T-helper 17 cell (primary cell): ENCODE results near the gene LKAAEAR1. TPM values are rescaled to one million over a fixed set of nuclear protein-coding genes. Genes with fewer than 3 reads are reported as not detected.
"Not testable (repeated sequence)": the region's sequence is repeated elsewhere in the genome, so short reads cannot be mapped to it uniquely, and the experiment has no call there.

Experiments used
- ATAC-seq: fragments of 150-1000 bp; cut with Tn5 transposase; 2 replicates; pipeline ENCODE4 v1.10.0; 2021; ENCODE audit warnings: mild to moderate bottlenecking, moderate library complexity
- DNase-seq, 3 donors: peaks; one replicate each; pipeline versions ENCODE4 v3.0.0 to v3.0.0-alpha.2; 2020 to 2021
- H3K9me3 ChIP-seq: one replicate; pipeline ENCODE4 v1.7.0; 2013; ENCODE audit warnings: low read length, mild to moderate bottlenecking; ENCODE audit not compliant: control insufficient read depth, poor library complexity, severe bottlenecking
- H3K27ac Mint-ChIP-seq: one replicate; pipeline ENCODE4 v1.8.0; 2022; ENCODE audit warnings: mild to moderate bottlenecking, moderate library complexity, mixed read lengths
- H3K27me3 Mint-ChIP-seq: one replicate; pipeline ENCODE4 v1.8.0; 2022; ENCODE audit warnings: mixed read lengths
- H3K36me3 Mint-ChIP-seq: one replicate; pipeline ENCODE4 v1.8.0; 2022; ENCODE audit warnings: low read depth, mixed read lengths
- H3K4me1 Mint-ChIP-seq: one replicate; pipeline ENCODE4 v1.8.0; 2022; ENCODE audit warnings: mild to moderate bottlenecking, mixed read lengths
- H3K4me3 Mint-ChIP-seq: one replicate; pipeline ENCODE4 v1.8.0; 2022; ENCODE audit warnings: mild to moderate bottlenecking, moderate library complexity, mixed read lengths
- total RNA-seq, 4 donors: library from RNA in 2 of 4; stranded (reverse) in 2 of 4; gene quantifications; one replicate each; pipeline ENCODE4 v1.2.3 and lab custom pipeline; 2022 to 2026

LKAAEAR1 gene, protein sequence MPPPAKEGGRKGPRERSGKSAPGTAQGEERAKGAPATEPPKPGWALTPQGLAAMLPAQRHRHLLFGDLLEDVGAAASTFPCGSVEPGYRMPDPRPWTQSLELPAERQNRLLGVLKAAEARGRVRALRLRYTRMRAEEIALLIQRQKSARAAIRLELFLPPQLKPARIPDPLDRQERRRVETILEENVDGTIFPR
- total RNA-seq, result not detected
- total RNA-seq (lab: John Stamatoyannopoulos, UW), result 0 to 0.23 reads per million in 2 donors

DNA sequence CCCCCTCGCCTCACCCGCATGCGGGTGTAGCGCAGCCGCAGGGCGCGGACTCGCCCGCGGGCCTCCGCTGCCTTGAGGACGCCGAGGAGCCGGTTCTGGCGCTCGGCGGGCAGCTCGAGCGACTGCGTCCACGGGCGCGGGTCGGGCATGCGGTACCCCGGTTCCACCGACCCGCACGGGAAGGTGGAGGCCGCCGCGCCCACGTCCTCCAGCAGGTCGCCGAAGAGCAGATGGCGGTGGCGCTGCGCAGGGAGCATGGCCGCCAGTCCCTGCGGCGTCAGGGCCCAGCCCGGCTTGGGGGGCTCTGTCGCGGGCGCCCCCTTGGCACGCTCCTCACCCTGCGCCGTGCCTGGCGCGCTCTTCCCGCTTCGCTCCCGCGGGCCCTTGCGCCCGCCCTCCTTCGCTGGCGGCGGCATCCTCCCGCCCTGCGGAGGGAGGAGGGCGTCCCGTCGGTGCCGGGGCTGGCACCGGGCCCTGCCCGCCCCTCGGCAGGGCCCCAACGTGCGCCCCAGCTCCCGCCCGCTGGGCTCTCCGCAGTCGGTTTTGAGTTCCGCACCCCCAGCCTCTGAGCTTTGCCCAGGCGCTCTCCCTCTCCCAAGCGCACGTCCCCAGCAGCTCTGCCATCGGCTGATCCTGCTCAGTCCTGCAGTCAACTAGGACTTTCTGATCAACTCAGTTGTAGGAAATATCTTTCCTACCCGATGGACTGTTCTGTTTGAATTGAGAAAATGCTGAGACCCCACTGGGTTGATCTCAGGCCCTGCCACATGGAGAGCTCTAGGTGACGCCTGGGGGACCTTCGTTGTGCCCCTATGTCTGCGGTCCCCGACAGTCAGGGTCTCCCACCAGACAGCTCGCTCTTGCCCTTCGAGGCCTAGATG lies at the start of gene LKAAEAR1:
LKAAEAR1 (minus strand) TSS at position 595 of the 881 bp plus-strand sequence; CDS start at position 416, 179 bp downstream.
- DNase-seq, result no peak
- Mint-ChIP-seq H3K36me3 (peaks cover 2% of the 10 kb centered on the region), H3K4me1 (peaks cover 25% of the 10 kb centered on the region), H3K27me3 (no peaks in the 10 kb centered on the region), H3K4me3 (peak within 1 kb of the TSS; percentile 92), H3K27ac (peak within 1 kb of the TSS; percentile 75)
- H3K9me3 ChIP-seq, result no peaks in the 10 kb centered on the region
- ATAC-seq, result no peak

DNA sequence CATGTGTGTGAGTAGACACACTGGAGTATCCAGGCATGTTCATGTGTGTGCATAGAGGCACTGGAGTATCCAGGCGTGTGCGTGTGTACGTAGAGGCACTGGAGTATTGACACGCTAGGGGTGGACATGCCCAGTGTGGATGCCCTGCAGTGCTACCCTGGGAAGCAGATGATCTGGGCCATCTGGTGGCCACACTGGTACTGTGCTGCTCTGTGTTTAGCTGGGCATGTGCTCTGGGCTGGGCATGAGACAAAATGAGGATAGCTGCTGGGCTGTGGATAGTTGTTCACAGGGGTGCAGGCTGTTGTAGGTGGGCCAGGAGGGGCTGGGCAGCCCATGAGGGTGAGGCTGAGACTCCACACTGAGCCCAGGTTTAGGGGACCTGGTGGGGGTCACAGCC lies 47.2 kb upstream of the LKAAEAR1 start:
- ATAC-seq (peak; percentile 35), DNase-seq (no peak)
- Mint-ChIP-seq H3K4me1 (peaks cover 6% of the 10 kb centered on the region), H3K27ac (no peak overlapping the region), H3K4me3 (no peak overlapping the region), H3K27me3 (peaks cover 28% of the 10 kb centered on the region), H3K36me3 (peaks cover 2% of the 10 kb centered on the region)
- no peaks in the 10 kb centered on the region for H3K9me3 ChIP-seq

DNA sequence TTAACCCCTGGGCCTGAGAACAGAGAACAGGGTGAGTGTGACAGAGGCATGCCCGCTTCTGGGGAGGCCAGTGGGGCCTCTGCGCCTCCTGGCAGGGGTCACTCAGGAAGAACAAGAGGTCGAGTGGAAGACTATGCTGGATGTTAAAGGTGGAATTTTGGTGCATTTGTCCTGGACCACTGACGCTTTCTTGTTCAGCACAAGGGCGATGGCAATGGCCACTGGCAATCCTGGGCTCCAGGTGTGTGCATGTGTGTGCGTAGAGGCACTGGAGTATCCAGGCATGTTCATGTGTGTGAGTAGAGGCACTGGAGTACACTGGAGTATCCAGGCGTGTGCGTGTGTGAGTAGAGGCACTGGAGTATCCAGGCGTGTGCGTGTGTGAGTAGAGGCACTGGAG lies 46.7 kb upstream of the LKAAEAR1 start:
- H3K4me1 Mint-ChIP-seq, result peaks cover 3% of the 10 kb centered on the region
- H3K27me3 Mint-ChIP-seq, result peaks cover 28% of the 10 kb centered on the region
- peak overlapping the region; percentile 36 for H3K4me3 Mint-ChIP-seq
- DNase-seq (no peak), ATAC-seq (no peak)
- H3K36me3 Mint-ChIP-seq, result peaks cover 2% of the 10 kb centered on the region
- no peaks in the 10 kb centered on the region for H3K9me3 ChIP-seq
- no peak overlapping the region for H3K27ac Mint-ChIP-seq

DNA sequence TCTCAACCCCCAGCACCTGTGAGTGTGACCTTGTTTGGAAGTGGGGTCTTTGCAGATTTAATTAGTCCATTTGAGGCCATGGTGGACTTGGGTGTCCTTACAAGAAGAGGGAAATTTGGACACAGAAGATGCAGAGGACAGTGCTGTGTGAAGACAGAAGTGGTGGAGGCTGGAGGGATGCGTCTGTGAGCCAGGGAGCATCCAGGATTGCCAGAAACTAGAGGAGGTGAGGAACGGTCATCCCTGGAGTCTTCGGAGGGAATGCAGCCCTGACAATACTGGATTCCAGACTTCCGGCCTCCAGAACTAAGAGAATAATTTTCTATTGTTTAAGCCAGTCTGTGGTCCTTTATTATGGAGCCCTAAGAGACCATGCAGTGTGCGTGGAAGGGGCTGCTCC lies 46.1 kb upstream of the LKAAEAR1 start:
- H3K4me3 Mint-ChIP-seq, result no peak overlapping the region
- H3K36me3 Mint-ChIP-seq, result peaks cover 2% of the 10 kb centered on the region
- DNase-seq, result no peak
- peaks cover 28% of the 10 kb centered on the region for H3K27me3 Mint-ChIP-seq
- no peak overlapping the region for H3K27ac Mint-ChIP-seq
- ATAC-seq, result no peak
- H3K4me1 Mint-ChIP-seq, result peaks cover 3% of the 10 kb centered on the region
- H3K9me3 ChIP-seq, result no peaks in the 10 kb centered on the region

DNA sequence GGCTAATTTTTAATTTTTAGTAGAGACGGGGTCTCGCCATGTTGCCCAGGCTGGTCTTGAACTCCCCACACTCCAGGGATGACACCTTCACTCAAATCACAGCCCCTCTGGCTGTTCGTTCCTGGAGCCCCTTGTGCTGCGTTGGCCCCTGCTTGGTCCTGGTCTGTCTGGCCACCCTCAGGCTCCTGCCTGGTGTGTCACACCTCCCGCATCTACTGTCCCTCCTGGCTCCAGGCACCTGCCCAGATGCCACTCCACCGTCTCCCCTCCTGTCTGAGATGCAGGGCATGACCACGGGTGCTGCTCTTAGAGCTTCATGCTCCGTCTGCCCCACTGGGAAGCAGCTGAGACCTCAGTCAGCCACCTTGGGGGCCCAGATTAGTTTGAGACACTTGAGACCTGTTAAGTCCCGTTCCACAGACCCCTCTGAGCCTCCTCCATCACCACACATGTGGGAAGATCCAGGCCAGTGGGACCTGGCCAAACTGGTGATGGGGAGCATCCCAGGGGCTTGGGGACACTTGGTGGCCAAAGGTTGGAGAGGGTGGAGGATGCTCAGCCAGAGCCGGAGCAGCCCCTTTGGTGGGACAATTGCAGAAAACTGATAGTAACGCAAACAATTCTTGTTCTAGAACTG lies 45.1 kb upstream of the LKAAEAR1 start:
- ATAC-seq (no peak), DNase-seq (no peak)
- no peak overlapping the region for H3K27ac Mint-ChIP-seq
- no peak overlapping the region for H3K4me3 Mint-ChIP-seq
- H3K36me3 Mint-ChIP-seq, result peaks cover 2% of the 10 kb centered on the region
- H3K4me1 Mint-ChIP-seq, result peaks cover 3% of the 10 kb centered on the region
- peaks cover 28% of the 10 kb centered on the region for H3K27me3 Mint-ChIP-seq
- H3K9me3 ChIP-seq, result no peaks in the 10 kb centered on the region

DNA sequence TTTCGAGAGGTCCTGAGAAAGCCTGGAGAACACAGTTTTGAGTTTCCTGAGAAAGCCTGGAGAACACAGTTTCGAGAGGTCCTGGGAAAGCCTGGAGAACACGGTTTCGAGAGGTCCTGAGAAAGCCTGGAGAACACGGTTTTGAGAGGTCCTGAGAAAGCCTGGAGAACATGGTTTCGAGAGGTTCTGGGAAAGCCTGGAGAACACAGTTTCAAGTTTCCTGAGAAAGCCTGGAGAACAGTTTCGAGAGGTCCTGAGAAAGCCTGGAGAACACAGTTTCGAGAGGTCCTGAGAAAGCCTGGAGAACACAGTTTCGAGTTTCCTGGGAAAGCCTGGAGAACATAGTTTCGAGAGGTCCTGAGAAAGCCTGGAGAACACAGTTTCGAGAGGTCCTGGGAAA lies 39.3 kb upstream of the LKAAEAR1 start:
- H3K4me1 Mint-ChIP-seq, H3K9me3 ChIP-seq, H3K27ac Mint-ChIP-seq, H3K36me3 Mint-ChIP-seq, DNase-seq, H3K4me3 Mint-ChIP-seq, ATAC-seq: not testable (repeated sequence)
- H3K27me3 Mint-ChIP-seq, result peaks cover 15% of the 10 kb centered on the region

DNA sequence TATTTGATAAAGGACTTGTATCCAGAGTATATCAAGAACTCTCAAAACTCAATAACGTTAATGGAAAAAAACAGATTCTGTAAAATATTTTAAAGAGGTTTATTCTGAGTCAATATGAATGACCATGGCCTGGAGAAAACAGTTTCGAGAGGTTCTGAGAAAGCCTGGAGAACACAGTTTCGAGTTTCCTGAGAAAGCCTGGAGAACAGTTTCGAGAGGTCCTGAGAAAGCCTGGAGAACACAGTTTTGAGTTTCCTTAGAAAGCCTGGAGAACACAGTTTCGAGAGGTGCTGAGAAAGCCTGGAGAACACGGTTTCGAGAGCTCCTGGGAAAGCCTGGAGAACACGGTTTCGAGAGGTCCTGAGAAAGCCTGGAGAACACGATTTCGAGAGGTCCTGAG lies 38.7 kb upstream of the LKAAEAR1 start:
- not testable (repeated sequence) for H3K27ac Mint-ChIP-seq, ATAC-seq, DNase-seq, H3K4me1 Mint-ChIP-seq, H3K4me3 Mint-ChIP-seq, H3K36me3 Mint-ChIP-seq, H3K9me3 ChIP-seq
- peaks cover 11% of the 10 kb centered on the region for H3K27me3 Mint-ChIP-seq

DNA sequence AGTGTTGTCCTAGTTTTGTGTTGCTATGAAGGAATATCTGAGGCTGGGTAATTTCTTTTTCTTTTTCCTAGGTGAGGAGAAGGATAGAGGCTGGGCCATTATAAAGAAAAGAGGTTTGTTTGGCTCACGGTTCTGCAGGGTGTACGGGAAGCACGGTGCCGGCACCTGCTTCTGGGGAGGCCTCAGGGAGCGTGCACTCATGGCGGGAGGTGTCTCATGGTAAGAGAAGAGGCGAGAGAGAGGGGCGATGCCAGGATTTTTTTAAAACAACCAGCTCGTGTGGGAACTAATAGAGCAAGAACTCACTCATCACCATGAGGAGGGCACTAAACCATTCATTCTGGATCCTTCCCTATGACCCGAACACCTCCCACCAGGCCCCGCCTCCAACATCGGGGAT lies 37.4 kb upstream of the LKAAEAR1 start:
- Mint-ChIP-seq H3K27me3 (peaks cover 11% of the 10 kb centered on the region), H3K27ac (no peak overlapping the region), H3K36me3 (peaks cover 2% of the 10 kb centered on the region), H3K4me3 (peak overlapping the region; percentile 25), H3K4me1 (peaks cover 7% of the 10 kb centered on the region)
- no peaks in the 10 kb centered on the region for H3K9me3 ChIP-seq
- no peak for ATAC-seq
- no peak for DNase-seq

DNA sequence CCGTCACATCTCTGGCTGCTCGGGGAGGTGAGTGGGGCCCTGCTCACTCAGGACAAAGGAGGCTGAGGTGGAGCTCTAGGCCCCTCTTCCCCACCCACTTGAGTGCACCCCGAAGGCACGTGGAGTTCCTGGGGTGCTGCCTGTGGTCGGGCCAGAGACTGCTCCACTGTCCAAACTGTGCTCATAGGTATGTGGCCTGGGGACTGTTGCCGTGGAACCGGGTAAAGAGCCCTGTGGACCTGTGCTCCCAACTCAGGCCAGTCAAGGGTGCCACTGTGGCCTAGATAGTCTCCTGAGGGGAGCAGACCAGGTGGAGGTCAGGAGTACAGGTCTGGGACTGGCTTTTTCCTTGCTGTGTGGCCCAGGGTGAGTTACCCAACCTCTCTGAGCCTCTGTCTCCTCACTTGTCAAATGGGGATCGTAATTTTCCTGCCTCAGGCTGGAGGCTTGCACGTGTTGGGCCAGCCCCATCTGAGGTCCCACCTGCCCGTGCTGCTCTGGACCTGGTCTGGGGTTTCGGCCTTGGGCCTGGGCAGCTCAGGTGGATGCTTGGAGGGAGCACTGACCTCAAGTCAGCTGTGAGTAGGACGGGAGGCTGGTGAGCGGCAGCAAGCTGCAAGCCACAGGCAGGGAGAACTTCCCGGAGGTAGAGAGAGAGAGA lies 35.6 kb upstream of the LKAAEAR1 start:
- H3K9me3 ChIP-seq, result no peaks in the 10 kb centered on the region
- Mint-ChIP-seq H3K4me3 (peak overlapping the region; percentile 82), H3K36me3 (peaks cover 2% of the 10 kb centered on the region), H3K27me3 (peaks cover 11% of the 10 kb centered on the region), H3K27ac (peak overlapping the region; percentile 93), H3K4me1 (peaks cover 10% of the 10 kb centered on the region)
- ATAC-seq, result peak; percentile 7
- DNase-seq, result no peak

DNA sequence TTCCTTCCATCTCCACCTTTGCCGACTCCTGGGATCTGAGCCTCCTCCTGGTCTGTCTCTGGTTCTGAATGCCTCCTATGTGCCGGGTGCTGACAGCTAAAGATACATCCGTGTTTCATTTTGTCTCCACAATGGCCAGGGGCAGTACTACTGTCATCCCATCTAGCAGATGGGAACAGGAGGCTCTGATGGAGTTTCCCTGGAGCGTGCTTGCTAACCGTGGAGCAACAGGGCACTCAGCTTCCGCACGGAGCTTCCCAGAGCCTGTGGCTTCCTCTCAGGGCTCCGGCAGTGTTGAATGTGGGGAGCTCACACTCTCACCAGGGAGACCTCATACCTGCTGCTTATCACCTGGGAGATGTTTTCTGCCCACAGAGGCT lies 35.1 kb upstream of the LKAAEAR1 start:
- DNase-seq (no peak), ATAC-seq (no peak)
- peaks cover 11% of the 10 kb centered on the region for H3K27me3 Mint-ChIP-seq
- no peak overlapping the region for H3K4me3 Mint-ChIP-seq
- H3K9me3 ChIP-seq, result no peaks in the 10 kb centered on the region
- peak overlapping the region; percentile 93 for H3K27ac Mint-ChIP-seq
- peaks cover 2% of the 10 kb centered on the region for H3K36me3 Mint-ChIP-seq
- H3K4me1 Mint-ChIP-seq, result peaks cover 10% of the 10 kb centered on the region

DNA sequence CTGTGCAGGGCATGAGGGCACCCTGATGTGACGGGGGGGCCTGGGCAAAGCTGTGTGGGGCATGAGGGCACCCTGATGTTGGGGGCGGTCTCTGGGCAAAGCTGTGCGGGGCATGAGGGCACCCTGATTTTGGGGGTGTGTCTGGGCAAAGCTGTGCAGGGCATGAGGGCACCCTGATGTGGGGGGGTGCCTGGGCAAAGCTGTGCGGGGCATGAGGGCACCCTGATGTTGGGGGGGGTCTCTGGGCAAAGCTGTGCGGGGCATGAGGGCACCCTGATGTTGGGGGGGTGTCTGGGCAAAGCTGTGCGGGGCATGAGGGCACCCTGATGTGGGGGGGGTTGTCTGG lies 33.2 kb upstream of the LKAAEAR1 start:
- peaks cover 10% of the 10 kb centered on the region for H3K4me1 Mint-ChIP-seq
- not testable (repeated sequence) for DNase-seq, ATAC-seq, H3K4me3 Mint-ChIP-seq, H3K36me3 Mint-ChIP-seq, H3K27ac Mint-ChIP-seq, H3K9me3 ChIP-seq
- H3K27me3 Mint-ChIP-seq, result peaks cover 11% of the 10 kb centered on the region

DNA sequence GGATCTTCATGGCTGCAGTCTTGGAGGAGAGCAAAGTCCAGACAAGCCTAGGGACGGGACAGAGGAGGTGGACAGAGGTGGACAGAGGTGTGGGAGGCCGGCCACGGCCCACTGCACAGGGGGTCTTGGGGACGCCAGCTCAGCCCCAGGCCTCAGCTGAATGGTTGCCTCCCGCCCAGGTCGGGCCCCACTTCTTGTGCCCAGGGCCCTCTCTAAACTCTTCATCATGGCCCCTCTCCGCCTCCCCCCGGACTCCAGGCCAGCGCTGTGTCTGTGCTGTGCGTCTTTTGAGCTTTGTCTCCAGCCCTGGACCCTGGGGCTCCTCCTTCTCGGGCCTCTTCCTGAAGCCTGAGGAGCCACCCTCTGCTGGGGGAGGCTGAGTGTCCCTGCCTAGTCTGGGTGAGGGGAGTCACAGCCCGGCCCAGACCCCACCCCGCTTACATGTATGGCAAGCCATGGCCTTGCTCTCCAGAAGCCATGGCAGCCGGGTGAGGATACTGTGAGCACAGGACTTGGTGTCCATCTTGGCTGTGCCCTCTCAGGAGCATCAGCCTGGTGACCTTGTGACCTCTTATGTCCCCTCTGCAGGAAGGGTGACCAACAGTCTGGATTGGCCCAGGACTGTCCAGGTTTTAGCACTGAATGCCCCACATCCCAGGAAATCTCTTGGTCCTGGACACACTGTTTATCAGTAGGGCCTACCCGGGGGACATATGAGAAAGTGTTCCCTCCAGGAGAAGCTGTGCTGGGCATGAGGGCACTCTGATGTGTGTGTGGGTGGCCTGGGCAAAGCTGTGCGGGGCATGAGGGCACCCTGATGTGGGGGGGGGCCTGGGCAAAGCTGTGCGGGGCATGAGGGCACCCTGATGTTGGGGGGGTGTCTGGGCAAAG lies 32.6 kb upstream of the LKAAEAR1 start:
- ATAC-seq, result no peak
- peaks cover 10% of the 10 kb centered on the region for H3K4me1 Mint-ChIP-seq
- H3K4me3 Mint-ChIP-seq, result no peak overlapping the region
- peaks cover 6% of the 10 kb centered on the region for H3K27me3 Mint-ChIP-seq
- H3K27ac Mint-ChIP-seq, result no peak overlapping the region
- peaks cover 2% of the 10 kb centered on the region for H3K36me3 Mint-ChIP-seq
- H3K9me3 ChIP-seq, result no peaks in the 10 kb centered on the region
- no peak for DNase-seq
